H9 (cell line): ENCODE data around the gene PRSS57. TPM values are rescaled to one million over a fixed set of nuclear protein-coding genes. Genes with fewer than 3 reads are reported as not detected.

Experiments
- DNase-seq: peaks from one replicate; pipeline ENCODE4 v3.0.0-alpha.2; 2017
- H2AFZ ChIP-seq: one replicate; pipeline ENCODE4 v1.6.1; 2013; ENCODE audit warnings: mild to moderate bottlenecking, low read length, control low read depth, moderate library complexity
- H2AK5ac ChIP-seq: 2 replicates; pipeline ENCODE4 v1.6.1; 2013; ENCODE audit warnings: low read length, control low read depth, mixed read lengths; ENCODE audit not compliant: insufficient read length
- H2BK120ac ChIP-seq: one replicate; pipeline ENCODE4 v1.6.1; 2013; ENCODE audit warnings: low read depth, mild to moderate bottlenecking, low read length, control low read depth, inconsistent platforms; ENCODE audit not compliant: poor library complexity, severe bottlenecking
- H2BK12ac ChIP-seq: 2 replicates; pipeline ENCODE4 v1.6.1; 2013; ENCODE audit warnings: low read length, control low read depth, mixed read lengths, low read depth; ENCODE audit not compliant: insufficient read length
- H2BK15ac ChIP-seq: 2 replicates; pipeline ENCODE4 v1.6.1; 2013; ENCODE audit warnings: low read depth, low read length, control low read depth
- H2BK20ac ChIP-seq: one replicate; pipeline ENCODE4 v1.6.1; 2013; ENCODE audit warnings: low read depth, mild to moderate bottlenecking, low read length, control low read depth, inconsistent platforms; ENCODE audit not compliant: poor library complexity, severe bottlenecking
- H2BK5ac ChIP-seq: 2 replicates; pipeline ENCODE4 v1.6.1; 2013; ENCODE audit warnings: low read length, control low read depth, mixed read lengths; ENCODE audit not compliant: insufficient read length
- H3K14ac ChIP-seq: 2 replicates; pipeline ENCODE4 v1.6.1; 2013; ENCODE audit warnings: low read length, control low read depth; ENCODE audit not compliant: insufficient read depth
- H3K18ac ChIP-seq: 2 replicates; pipeline ENCODE4 v1.6.1; 2013; ENCODE audit warnings: low read depth, mild to moderate bottlenecking, mixed read lengths, low read length, control low read depth; ENCODE audit not compliant: insufficient read length
- H3K23ac ChIP-seq: 2 replicates; pipeline ENCODE4 v1.6.1; 2013; ENCODE audit warnings: low read length, control low read depth, mixed read lengths, low read depth; ENCODE audit not compliant: insufficient read length
- H3K23me2 ChIP-seq: 2 replicates; pipeline ENCODE4 v1.6.1; 2013; ENCODE audit warnings: low read depth, mild to moderate bottlenecking, mixed read lengths, low read length, control low read depth; ENCODE audit not compliant: insufficient read length, poor library complexity, severe bottlenecking
- H3K27ac ChIP-seq: 2 replicates; pipeline ENCODE4 v1.5.1; 2013; ENCODE audit warnings: low read length, control low read depth, mixed read lengths, low read depth; ENCODE audit not compliant: insufficient read length
- H3K27me3 ChIP-seq: 2 replicates; pipeline ENCODE4 v1.6.1; 2013; ENCODE audit warnings: low read length, control low read depth, inconsistent platforms; ENCODE audit not compliant: insufficient read depth
- H3K4ac ChIP-seq: 2 replicates; pipeline ENCODE4 v1.6.1; 2013; ENCODE audit warnings: low read depth, mild to moderate bottlenecking, control low read depth, inconsistent platforms, low read length, moderate library complexity
- H3K4me1 ChIP-seq: 2 replicates; pipeline ENCODE4 v1.6.1; 2013; ENCODE audit warnings: low read length, control low read depth, inconsistent platforms; ENCODE audit not compliant: insufficient read depth
- H3K4me2 ChIP-seq: 2 replicates; pipeline ENCODE4 v1.6.1; 2013; ENCODE audit warnings: low read length, control low read depth, mixed read lengths; ENCODE audit not compliant: insufficient read length, insufficient read depth
- H3K56ac ChIP-seq: 2 replicates; pipeline ENCODE4 v1.6.1; 2013; ENCODE audit warnings: low read depth, mild to moderate bottlenecking, mixed read lengths, low read length, control low read depth; ENCODE audit not compliant: insufficient read length
- H3K79me1 ChIP-seq: 2 replicates; pipeline ENCODE4 v1.6.1; 2013; ENCODE audit warnings: low read depth, mild to moderate bottlenecking, moderate library complexity, low read length, control low read depth, inconsistent platforms; ENCODE audit not compliant: insufficient read depth, poor library complexity, severe bottlenecking
- H3K79me2 ChIP-seq: 2 replicates; pipeline ENCODE4 v1.6.1; 2013; ENCODE audit warnings: low read length, control low read depth, inconsistent platforms; ENCODE audit not compliant: insufficient read depth
- H3K9ac ChIP-seq: 2 replicates; pipeline ENCODE4 v1.6.1; 2013; ENCODE audit warnings: low read length, control low read depth, mixed read lengths; ENCODE audit not compliant: insufficient read length; ENCODE audit errors: extremely low read depth
- H3K9me3 ChIP-seq: one replicate; pipeline ENCODE4 v1.6.1; 2013; ENCODE audit warnings: low read depth, low read length, inconsistent platforms; ENCODE audit not compliant: control insufficient read depth
- H3T11ph ChIP-seq: one replicate; pipeline ENCODE4 v1.6.1; 2013; ENCODE audit warnings: mild to moderate bottlenecking, low read length, control low read depth, inconsistent platforms
- H4K20me1 ChIP-seq: one replicate; pipeline ENCODE4 v1.6.1; 2013; ENCODE audit not compliant: control insufficient read depth, insufficient read length, insufficient read depth
- H4K5ac ChIP-seq: 2 replicates; pipeline ENCODE4 v1.6.1; 2013; ENCODE audit warnings: low read depth, mild to moderate bottlenecking, mixed read lengths, low read length, control low read depth; ENCODE audit not compliant: insufficient read length
- H4K8ac ChIP-seq: replicated peaks from 2 replicates; pipeline ENCODE4 v1.6.1; 2013; ENCODE audit warnings: low read length, control low read depth, mixed read lengths, low read depth; ENCODE audit not compliant: insufficient read length
- H4K91ac ChIP-seq: 2 replicates; pipeline ENCODE4 v1.6.1; 2013; ENCODE audit warnings: low read depth, mild to moderate bottlenecking, moderate library complexity, mixed read lengths, low read length, control low read depth; ENCODE audit not compliant: insufficient read length
- H3K27ac Mint-ChIP-seq, 3 experiments: 2 replicates in 2 of 3; 3 replicates in 1 of 3; pipeline ENCODE4 v1.8.0; 2020 to 2021; ENCODE audit warnings: mixed read lengths in 3 of 3, mild to moderate bottlenecking in 1 of 3, moderate library complexity in 1 of 3
- H3K27me3 Mint-ChIP-seq: 2 replicates; pipeline ENCODE4 v1.8.0; 2021; ENCODE audit warnings: low read depth, mild to moderate bottlenecking, moderate library complexity, mixed read lengths
- H3K36me3 Mint-ChIP-seq, 3 experiments: 2 replicates in 2 of 3; 3 replicates in 1 of 3; pipeline ENCODE4 v1.8.0; 2020 to 2021; ENCODE audit warnings: low read depth in 3 of 3, mixed read lengths in 3 of 3; ENCODE audit not compliant: insufficient read depth in 1 of 3
- H3K4me1 Mint-ChIP-seq, 2 experiments: 2 replicates each; pipeline ENCODE4 v1.8.0; 2020; ENCODE audit warnings: mixed read lengths in 2 of 2
- H3K4me3 Mint-ChIP-seq, 2 experiments: 2 replicates in 1 of 2; 3 replicates in 1 of 2; pipeline ENCODE4 v1.8.0; 2020 to 2021; ENCODE audit warnings: mild to moderate bottlenecking in 2 of 2, mixed read lengths in 2 of 2, moderate library complexity in 1 of 2
- H3K9me3 Mint-ChIP-seq, 2 experiments: 2 replicates in 1 of 2; 3 replicates in 1 of 2; pipeline ENCODE4 v1.8.0; 2020; ENCODE audit warnings: mild to moderate bottlenecking in 2 of 2, mixed read lengths in 2 of 2, moderate library complexity in 1 of 2
- CTCF ChIP-seq: fragments of 200-600 bp; sonication (generic); conservative IDR thresholded peaks from 3 replicates; pipeline ENCODE4 v1.8.0; 2021; ENCODE audit warnings: antibody characterized with exemption, mild to moderate bottlenecking
- whole genome bisulfite sequencing: extraction: QIAGEN DNeasy Blood & Tissue Kit; methylation state at CpG from one replicate; pipeline ENCODE4 v1.1.7; 2013; ENCODE audit warnings: missing lambda C conversion rate, low lambda C conversion rate, mixed read lengths; ENCODE audit not compliant: insufficient read length; ENCODE audit errors: extremely low coverage; 5-methylcytosine and 5-hydroxymethylcytosine counted together
- total RNA-seq: library from RNA; stranded (reverse); gene quantifications from 2 replicates; pipeline ENCODE4 v1.2.1, GENCODE V29; 2021

Gene PRSS57
- total RNA-seq, 1 experiment from 2014 or later: not detected

GRCh38 chr19:719636-720344 is 24.5 kb upstream of the PRSS57 start:
- Histone ChIP-seq H3K79me2 (no peaks in the 10 kb centered on the region), H2BK12ac (no peak overlapping the region), H3K27ac (no peak overlapping the region), H3K4me1 (no peaks in the 10 kb centered on the region), H3K4me2 (no peak overlapping the region), H3K4ac (no peak overlapping the region), H2BK20ac (no peak overlapping the region), H3K9ac (no peak overlapping the region), H4K8ac (no peak overlapping the region), H3K18ac (no peak overlapping the region), H3K9me3 (no peaks in the 10 kb centered on the region), H2BK15ac (no peak overlapping the region), H3T11ph (no peak overlapping the region), H3K23ac (no peak overlapping the region), H4K5ac (no peak overlapping the region), H4K91ac (no peak overlapping the region), H4K20me1 (no peaks in the 10 kb centered on the region), H3K79me1 (no peaks in the 10 kb centered on the region), H3K56ac (no peak overlapping the region), H3K23me2 (no peaks in the 10 kb centered on the region), H2AK5ac (no peak overlapping the region), H2AFZ (no peak overlapping the region), H3K27me3 (no peaks in the 10 kb centered on the region), H2BK120ac (no peak overlapping the region), H2BK5ac (no peak overlapping the region), H3K14ac (no peak overlapping the region)
- no peak for TF ChIP-seq CTCF
- peaks cover 6 to 9% (median 8%) of the 10 kb centered on the region in 3 experiments; a peak in 6 of 7 replicates for H3K36me3 Mint-ChIP-seq
- no peak for DNase-seq
- peaks cover 7 to 9% of the 10 kb centered on the region in 2 experiments; a peak in 3 of 4 replicates for H3K4me1 Mint-ChIP-seq
- no peak overlapping the region for H3K27ac Mint-ChIP-seq
- no CpG with 5 or more reads among the region's 79 CpGs for WGBS
- no peak overlapping the region for H3K4me3 Mint-ChIP-seq
- H3K27me3 Mint-ChIP-seq: peaks cover 3% of the 10 kb centered on the region; the same call in 1 of the 2 replicates
- peaks cover 4 to 8% of the 10 kb centered on the region in 2 experiments; a peak in 4 of 5 replicates for H3K9me3 Mint-ChIP-seq
